DOHH2 (cell line): Measurements from ENCODE around the gene PMM2.

Experiments used
- EZH2phosphoT487 ChIP-seq: fragments of 200-600 bp; sonication (generic); IDR thresholded peaks from 2 replicates; pipeline ENCODE4 v1.6.1; 2017; ENCODE audit warnings: borderline replicate concordance, mild to moderate bottlenecking, antibody characterized with exemption, low read length, moderate library complexity, mixed read lengths
- TF ChIP-seq, protein P1 (sequence below): fragments of 200-600 bp; sonication (generic); IDR thresholded peaks from one replicate; pipeline ENCODE4 v1.5.1; 2014; ENCODE audit warnings: antibody characterized with exemption, mild to moderate bottlenecking, low read depth, low read length; ENCODE audit not compliant: poor library complexity, severe bottlenecking

DNA sequence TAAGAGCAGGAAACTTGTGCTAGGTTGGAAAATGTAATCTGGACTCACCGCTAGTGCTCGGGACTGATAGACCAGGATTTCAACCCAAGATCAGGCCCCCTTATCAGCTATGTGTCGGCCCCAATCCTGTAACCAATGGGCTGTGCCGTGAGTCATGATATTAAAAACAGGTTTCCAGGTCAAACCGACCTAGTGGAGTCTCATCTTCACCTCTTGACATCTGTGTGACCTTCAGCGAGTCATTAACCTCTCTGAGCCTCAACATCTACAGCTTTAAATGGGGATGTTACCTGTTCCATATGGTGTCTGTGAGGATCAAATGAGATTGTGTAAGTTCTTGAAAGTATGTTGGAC is 512 bp downstream of the PMM2 start:
- TF ChIP-seq, protein P1, sequence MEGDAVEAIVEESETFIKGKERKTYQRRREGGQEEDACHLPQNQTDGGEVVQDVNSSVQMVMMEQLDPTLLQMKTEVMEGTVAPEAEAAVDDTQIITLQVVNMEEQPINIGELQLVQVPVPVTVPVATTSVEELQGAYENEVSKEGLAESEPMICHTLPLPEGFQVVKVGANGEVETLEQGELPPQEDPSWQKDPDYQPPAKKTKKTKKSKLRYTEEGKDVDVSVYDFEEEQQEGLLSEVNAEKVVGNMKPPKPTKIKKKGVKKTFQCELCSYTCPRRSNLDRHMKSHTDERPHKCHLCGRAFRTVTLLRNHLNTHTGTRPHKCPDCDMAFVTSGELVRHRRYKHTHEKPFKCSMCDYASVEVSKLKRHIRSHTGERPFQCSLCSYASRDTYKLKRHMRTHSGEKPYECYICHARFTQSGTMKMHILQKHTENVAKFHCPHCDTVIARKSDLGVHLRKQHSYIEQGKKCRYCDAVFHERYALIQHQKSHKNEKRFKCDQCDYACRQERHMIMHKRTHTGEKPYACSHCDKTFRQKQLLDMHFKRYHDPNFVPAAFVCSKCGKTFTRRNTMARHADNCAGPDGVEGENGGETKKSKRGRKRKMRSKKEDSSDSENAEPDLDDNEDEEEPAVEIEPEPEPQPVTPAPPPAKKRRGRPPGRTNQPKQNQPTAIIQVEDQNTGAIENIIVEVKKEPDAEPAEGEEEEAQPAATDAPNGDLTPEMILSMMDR, result no peak
- no peak for TF ChIP-seq EZH2phosphoT487
